Neural progenitor cell (in vitro differentiated cells): ENCODE results near the gene IL21R.

Experiments
- EZH2 ChIP-seq: fragments of 200-600 bp; sonication (generic); IDR thresholded peaks from 2 replicates; pipeline ENCODE4 v1.6.1; 2017; ENCODE audit warnings: antibody characterized with exemption, mild to moderate bottlenecking, moderate library complexity
- EZH2phosphoT487 ChIP-seq: fragments of 200-600 bp; sonication (generic); IDR thresholded peaks from 2 replicates; pipeline ENCODE4 v1.6.1; 2017; ENCODE audit warnings: antibody characterized with exemption
- TF ChIP-seq, protein P1 (sequence below): fragments of 200-600 bp; sonication (generic); IDR thresholded peaks from 2 replicates; pipeline ENCODE4 v1.5.1; 2017; ENCODE audit warnings: antibody characterized with exemption, mild to moderate bottlenecking

DNA sequence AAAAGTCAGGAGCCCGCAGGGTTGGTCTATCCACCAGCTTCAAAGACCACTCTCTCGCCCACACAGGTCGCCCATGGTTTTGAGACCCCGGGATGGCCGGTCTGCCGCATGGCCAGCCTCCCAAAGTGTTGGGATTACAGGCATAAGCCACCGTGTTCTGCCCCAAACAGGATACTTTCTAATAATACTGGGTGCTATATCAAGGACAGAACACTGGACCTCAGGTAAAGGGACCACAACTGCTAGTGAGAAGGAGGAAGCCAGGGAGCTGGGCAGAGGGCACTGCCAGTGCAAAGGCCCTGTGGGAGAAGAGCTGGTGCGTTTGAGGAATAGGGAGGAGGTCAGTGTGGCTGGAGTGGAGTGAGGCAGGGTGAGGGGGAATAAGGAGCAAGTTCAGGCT, 34.1 kb downstream of the IL21R start:
- TF ChIP-seq, protein P1, sequence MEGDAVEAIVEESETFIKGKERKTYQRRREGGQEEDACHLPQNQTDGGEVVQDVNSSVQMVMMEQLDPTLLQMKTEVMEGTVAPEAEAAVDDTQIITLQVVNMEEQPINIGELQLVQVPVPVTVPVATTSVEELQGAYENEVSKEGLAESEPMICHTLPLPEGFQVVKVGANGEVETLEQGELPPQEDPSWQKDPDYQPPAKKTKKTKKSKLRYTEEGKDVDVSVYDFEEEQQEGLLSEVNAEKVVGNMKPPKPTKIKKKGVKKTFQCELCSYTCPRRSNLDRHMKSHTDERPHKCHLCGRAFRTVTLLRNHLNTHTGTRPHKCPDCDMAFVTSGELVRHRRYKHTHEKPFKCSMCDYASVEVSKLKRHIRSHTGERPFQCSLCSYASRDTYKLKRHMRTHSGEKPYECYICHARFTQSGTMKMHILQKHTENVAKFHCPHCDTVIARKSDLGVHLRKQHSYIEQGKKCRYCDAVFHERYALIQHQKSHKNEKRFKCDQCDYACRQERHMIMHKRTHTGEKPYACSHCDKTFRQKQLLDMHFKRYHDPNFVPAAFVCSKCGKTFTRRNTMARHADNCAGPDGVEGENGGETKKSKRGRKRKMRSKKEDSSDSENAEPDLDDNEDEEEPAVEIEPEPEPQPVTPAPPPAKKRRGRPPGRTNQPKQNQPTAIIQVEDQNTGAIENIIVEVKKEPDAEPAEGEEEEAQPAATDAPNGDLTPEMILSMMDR = no peak
- no peak for TF ChIP-seq EZH2
- TF ChIP-seq EZH2phosphoT487 = no peak
